NCI-H226 (cell line): ENCODE results near the gene RPP25.

Experiments
- DNase-seq: peaks from one replicate; pipeline ENCODE4 v3.0.0-alpha.2; 2015

The RPP25 gene, protein sequence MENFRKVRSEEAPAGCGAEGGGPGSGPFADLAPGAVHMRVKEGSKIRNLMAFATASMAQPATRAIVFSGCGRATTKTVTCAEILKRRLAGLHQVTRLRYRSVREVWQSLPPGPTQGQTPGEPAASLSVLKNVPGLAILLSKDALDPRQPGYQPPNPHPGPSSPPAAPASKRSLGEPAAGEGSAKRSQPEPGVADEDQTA

DNA sequence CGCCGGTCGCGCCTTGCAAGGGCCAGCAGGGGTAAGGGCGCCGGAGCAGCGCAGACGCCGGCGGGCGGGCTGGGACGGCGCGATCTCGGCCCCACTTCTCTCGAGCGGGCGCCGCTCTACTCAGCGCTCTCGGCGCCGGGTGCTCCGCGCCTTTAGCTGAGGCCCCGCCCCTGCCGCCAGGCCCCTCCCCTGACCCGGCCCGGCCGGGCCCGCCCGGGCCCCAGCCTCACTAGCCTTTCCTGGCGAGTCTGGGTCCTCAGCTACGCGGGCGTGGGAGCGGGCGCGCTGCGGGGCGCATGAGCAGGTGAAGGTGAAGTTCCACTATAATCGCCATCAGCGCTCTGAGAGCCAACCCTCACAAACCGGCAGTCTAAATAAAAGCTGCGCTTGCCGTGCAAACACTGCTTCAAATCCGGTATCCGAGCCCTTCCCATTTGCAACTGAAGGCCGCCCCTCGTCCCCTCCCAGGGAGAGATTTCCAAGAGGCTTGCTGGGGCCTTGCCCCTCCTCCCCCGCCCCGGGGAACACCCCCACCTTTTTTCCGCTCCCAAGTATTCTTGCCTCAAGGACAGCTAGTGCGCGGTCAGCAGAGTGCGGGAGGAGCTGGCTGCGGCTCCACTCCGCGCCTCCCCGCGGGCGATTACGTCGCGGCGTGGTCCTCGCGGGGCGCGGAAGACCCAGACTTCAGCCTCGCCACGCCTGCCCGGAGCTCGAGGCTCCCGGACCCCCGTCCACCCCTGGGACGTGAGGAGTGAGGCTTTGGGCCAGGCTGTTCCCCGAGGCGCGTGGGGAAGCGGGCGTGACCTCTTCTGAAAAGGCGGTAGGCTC, at the start of gene RPP25:
Gene RPP25 (minus strand): TSS at position 125 of the 828 bp plus-strand sequence. CDS start 189 bp downstream, outside the sequence.
- peak; percentile 76 for DNase-seq

DNA sequence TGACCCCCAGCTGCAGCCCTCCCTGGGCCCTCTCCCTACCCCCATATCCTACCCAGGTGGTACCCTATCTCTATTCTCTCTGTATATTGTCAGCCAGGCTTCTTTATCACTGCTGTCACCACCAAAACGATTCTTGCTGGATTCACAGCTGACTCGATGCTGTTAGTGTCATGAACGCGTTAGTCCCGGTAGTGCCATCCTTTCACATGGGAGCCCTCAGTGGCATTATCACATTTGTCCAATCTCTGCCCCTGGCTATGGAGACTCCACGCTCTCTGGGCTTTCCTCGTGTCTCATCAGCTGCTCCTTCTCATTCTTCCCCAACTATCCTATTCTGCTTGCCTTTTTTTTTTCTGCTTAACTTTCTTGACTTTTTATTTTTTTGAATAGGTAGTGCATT, 45.8 kb upstream of the RPP25 start:
- no peak for DNase-seq

DNA sequence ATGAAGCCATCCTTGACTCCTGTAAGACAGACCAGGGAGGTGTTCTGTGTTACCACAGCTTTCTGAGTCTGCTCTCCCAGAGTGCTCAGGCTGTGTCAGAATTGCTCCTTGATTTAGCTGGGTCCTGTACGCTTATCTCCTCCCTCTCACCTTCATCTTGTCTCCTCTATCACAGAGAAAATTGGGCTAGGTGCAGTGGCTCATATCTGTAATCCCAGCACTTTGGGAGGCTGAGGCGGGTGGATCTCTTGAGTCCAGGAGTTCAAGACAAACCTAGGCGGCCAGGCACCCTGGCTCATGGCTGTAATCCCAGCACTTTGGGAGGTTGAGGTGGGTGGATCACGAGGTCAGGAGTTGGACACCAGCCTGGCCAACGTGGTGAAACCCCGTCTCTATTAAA, 44.7 kb upstream of the RPP25 start:
- DNase-seq, result no peak

DNA sequence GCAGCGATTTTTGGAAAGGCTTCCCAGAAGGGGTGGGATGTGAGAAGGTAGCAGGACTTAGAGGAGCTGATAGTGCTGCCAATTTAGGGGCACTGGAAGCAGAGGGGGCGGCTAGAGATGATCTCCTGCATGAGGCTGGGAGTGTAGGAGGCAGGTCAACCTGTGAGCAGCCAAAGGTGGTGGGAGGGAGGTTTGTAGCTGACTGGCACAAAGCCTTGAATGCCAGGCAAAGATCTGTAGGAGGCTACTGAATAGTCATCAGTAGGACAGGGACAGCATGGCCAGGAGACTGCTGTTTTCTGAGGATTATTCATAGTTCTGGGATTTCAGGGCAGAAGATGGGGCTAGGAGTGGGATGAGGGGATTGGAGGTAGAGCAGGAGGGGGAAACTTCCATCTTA, 41.0 kb upstream of the RPP25 start:
- no peak for DNase-seq

DNA sequence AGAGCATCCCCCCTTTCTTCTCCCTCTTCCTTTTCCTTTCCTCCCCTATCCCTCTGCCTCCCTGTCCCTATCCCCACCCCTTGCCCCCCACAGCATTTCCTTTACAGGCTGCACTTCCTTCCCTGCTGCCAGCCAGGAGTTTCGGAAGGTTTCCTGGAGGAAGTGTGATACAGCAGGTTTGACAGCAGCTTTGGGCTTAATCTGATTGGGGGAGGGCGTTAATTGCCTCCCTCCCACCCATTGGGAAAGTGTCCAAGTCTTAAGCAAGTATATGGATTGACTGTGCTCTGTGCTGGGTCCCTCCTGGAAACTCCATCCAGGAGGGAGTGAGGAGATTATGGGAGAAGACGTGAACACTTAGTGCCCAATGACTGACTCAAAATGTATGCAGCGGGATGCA, 40.6 kb upstream of the RPP25 start:
- DNase-seq, result no peak

DNA sequence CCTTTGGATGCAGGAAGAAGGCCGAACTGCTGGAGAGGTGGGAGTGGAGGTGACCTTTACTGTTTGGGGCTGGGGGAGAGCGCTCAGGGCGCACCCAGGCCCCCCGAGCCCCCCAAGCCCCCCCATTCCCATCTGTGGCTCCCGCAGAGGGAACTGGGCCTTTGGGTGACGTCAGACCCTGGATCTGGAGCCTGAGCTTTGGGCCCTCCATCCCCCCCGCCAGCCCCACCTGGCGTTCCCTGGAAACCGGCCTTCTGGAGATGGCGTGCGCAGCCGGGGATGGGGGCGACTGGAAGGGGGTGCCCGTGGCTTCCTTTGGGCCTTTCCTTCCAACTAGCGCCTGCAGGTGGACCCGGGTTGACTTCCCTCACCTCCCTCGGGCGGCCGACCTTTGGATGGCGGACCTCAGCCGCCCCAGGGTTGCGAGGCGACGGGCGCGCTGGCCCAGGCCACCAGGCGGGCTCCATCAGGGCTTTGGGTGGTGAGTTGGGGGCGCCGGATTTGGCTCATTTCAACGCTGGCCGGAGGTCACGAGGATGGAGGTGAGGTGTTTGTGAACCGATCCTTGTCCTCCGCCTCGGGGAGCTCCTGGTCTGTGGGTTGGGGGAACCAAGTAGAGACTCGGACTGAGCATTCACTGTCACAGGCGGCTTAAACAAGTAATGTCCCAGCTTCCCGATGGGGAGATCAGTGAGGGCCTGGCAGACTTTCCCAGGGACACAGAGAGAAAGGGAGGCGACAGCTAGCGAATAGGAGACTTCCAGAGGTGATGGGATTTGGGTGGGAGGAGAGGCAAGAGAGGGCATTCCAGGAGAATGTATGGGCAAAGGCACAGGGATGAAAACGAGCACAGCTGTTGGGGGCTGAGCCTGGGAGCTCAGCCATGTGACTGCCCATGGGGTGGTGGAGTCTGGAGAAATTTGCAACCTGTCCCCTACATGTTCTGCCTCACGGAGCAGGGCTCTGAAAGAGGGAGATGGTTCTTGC, 39.5 kb upstream of the RPP25 start:
- no peak for DNase-seq

DNA sequence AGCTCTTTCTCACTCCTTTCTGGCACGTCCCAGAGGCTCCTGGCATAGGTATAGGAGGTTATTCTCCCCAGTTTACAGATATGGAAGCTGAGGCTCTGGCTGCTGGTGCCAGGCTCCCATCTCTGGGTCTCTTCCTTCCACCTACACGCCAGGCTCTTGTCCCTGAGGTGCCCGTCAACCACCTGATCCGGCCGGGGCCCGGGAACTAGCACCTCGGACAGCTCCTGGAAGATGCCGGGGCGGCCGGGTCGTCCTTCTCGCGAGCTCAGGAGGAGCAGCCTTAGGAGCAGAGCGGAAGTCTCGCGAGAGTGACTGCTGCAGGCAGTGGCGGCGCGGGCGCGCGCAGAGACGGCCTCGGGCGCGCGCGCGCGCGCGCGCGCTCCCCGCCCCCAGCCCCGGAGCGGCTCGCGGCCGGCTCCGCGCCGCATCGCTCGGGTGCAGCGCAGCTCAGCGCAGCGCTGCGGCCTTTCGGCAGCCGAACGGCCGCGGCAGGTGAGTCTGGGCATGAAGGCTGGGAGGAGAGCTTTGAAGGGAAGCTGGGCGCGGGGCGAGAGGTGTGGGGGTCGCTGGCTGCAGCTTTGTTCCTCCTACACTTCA, 38.7 kb upstream of the RPP25 start, which contains the start of gene SCAMP5:
Gene SCAMP5 (plus strand): TSS at position 382 of the 597 bp plus-strand sequence. CDS start 16,277 bp downstream, outside the sequence.
- DNase-seq, result peak; percentile 94

DNA sequence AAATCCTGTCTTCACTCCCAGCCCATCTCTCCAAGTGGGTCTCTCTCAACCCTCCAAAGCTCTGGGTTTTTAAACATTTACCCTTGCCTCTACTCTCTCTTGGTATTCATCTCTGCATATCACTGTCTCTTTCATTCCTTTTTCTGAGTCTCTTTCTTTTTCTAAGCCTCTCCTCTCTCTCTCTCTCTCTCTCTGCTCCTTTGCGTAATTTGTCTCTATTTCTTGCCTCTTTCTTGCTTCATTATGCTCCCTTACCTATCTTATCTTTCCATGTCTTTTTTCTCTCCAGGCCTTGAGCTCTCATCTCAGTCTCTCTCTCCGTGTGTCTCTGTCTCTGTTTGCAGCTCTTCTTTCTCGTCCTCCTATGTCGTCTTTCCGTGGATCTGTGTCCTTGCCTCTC, 38.1 kb upstream of the RPP25 start:
- DNase-seq, result no peak

DNA sequence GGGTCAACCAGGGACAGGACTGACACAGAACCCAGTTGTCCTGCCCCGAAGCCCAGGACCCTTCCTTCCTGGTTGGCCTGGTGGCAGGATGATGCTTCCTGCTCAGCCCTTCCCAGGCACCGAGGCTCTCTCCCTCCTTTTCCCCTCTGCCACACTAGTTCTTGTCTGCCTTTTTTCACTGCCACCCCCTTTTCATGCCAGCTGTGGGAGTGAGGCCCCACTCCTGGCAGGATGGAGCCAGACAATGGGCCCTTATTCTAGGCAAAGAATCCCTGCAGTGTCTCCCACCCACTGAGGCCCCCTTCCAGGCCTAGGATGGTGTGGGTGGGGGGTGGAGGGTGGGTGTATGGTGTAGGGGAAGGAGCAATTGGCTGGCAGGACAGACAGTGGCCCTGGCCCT, 37.7 kb upstream of the RPP25 start:
- no peak for DNase-seq

DNA sequence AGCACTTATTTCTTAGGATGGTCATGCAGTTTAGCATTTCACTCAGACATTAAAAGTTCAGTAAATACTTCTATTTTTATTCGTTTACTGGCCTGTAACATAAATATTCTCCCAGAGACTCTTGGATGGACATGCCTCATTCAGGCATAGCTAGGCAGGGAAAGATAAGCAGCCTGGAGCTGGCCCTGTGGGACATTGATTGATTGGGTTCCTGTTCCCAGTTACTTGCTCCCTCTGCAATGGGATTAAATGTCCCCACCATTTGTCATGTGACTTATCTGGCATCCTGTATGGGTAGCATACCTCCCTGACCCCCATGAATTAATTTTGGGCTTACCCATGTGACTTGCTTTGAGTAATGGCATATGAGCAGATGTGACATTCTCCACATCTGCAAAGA, 36.0 kb upstream of the RPP25 start:
- DNase-seq, result no peak

DNA sequence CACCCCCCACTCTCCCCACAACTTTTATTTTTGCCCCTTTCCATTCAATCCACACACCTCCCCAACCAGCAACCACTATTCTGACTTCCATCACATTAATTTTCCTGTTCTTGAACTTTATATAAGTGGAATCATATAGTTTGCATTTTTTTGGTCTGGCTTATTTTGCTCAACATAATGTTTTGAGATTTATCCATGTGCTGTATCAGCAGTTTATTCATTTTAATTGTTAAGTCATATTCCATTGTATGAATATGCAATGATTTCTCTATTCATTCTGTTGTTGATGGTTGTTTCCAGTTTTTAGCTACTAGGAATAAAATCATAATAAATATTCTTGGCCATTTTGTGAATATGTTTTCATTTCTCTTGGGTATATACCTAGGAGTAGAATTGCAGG, 33.0 kb upstream of the RPP25 start:
- DNase-seq, result no peak

DNA sequence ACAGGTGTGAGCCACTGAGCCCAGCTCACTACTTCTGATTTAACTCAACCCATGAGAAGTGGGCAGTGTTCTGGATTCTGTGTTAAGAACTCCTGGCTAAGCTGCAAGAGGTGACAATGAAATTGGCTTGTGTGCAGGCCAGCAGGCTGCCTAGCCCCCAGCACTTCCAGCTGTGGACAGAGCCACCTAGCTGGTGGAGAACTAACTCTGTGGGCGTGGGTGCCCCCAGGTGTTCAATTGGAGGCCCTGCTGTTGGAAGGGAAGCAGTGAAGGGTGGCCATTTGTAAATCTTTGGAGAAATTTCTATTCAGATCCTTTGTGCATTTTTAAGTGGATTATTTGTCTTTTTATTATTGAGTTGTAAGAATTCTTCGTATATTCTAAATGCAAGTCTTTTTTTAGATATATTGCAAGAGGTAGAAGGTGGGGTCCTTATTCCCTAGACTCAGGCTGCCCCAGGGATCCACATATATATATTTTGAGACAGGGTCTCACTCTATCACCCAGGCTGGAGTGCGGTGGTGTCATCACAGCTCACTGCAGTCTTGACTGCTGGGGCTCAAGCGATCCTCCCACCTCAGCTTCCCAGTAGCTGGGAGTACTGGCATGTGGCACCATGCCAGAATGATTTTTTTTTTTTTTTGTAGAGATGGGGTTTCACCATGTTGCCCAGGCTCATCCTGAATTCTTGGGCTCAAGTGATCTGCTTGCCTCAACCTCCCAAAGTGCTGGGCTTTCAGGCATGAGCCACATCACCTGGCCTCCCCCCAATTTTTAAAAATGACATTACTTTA, 31.6 kb upstream of the RPP25 start:
- DNase-seq, result peak; percentile 62

DNA sequence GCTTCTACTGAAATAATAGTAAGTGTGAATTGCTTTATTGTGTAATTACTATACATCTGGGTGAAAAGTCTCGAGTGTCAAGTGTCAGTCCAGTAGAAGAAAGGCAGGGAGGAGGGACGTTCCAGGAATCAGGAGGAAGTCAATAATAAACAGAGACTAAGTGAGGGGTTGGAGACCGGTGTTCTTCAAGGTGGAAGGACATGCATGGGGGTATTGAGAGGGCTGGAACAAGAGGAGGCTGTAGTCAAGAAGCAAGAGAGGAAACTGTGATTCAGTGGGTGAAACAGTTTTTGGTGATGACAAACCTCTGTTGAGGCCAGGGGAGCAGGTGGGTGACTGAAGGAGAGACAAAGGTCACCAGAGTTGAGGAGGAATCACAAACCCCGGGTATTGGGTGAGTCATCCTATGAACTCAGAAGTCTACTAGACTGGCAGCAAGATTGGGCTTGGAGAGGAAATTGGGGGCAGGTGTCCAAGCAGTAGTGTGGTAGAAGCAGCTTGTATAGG, 27.2 kb upstream of the RPP25 start:
- no peak for DNase-seq

DNA sequence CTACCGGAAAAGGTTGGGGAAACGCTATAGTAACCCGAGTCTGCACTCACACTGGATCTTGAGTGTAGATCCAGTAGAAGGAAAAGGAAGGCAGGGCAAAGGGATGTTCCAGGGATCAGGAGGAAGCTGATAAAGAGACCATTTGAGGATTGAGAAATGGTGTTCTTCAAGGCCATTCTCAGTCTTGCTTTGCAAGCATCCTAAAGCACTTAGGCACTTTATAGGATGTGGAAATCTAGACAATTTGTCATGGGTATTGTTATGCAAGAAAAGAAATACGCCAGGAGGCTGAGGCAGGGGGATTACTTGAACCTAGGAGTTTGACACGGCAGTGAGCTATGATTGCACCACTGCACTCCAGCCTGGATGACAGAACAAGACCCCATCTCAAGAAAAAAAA, 25.6 kb upstream of the RPP25 start:
- no peak for DNase-seq

DNA sequence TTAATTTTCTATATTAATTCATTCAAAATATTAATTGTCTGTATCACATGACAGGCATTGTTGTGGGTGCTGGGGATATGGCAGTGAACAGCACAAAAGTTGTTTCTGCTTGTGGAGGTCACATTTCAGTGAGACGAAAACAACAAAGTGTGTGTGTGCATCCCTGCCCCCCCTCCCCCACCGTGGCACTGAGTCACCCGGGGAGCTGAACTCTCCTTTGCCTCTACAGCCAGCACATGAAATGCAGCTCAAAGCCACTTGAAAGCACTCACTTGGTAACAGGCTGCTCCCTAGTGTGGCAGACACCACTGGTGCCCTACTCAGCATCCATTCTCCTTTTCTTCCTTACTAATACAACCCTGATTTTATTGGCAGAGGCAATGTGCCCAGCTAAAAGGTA, 21.9 kb upstream of the RPP25 start:
- DNase-seq, result no peak

DNA sequence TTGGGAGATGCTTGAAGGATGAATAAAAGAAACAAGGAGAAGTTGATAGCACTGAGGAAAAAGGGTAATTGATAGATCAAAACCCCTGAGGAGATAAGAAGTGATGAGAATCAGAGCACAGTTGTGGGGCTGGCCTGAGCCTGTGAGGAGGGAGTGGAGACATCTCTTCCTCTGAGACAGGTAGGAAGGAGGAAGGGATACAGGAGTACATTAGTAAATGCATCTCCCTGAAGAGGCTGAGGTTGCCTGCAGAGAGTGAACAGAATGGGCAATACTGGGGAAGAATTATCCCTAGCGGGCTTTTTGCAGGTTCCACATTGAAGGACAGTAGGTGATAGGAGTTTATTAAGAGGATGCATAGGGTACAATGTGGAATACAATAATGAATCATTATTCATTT, 21.5 kb upstream of the RPP25 start:
- no peak for DNase-seq

DNA sequence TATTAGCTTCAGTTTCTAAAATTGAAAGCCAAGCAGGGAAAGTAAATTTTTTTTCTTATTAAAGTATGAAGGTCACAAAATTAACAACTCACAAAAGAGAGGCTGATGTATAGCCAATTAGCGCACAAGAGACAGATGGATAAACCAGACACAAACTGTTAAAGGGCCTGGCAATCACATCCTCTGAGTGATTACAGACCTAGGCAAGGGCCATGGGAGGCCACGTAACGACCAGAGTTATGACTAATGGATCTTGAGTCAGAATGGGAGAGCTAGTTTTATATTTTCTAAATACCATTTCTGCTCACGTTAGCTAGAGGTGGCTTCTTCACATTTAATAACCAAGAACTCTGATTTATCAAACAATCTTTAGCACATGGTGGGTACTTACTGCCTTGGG, 21.0 kb upstream of the RPP25 start:
- DNase-seq, result no peak

DNA sequence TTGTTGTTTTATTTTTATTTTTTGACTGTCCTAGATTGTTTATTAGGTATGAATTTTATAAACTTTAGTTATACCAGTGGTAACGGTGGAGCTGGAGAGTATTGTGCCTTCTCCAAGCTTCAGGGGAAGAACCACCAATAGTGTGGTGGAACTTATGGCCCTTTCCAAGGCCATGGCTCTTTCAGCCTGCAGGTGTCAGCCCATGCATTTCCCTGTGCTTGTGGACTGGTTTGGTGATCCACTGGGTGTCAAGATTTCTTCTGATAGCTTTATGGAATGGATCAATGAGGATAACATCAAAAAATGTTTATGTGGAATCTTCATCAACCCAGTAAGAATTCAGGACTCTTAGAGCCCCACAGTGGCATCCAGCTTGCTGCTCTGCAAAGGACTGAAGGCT, 19.6 kb upstream of the RPP25 start:
- no peak for DNase-seq

DNA sequence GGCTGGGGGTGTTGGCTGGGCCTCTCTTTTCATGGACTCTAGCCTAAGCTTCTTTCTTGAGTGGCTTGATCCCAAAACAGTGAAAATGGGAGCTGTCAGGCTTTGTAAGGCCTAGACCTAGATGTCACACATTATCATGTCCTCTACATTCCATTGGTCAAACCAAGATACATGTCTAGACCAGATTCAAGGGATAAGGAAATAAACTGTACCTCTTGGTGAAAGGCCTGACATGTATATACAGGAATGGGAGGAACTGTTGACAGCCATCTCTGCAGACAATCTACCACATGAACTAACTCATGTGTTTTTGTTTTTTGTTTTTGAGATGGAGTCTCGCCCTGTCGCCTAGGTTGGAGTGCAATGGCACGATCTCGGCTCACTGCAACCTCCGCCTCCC, 11.1 kb upstream of the RPP25 start:
- no peak for DNase-seq

DNA sequence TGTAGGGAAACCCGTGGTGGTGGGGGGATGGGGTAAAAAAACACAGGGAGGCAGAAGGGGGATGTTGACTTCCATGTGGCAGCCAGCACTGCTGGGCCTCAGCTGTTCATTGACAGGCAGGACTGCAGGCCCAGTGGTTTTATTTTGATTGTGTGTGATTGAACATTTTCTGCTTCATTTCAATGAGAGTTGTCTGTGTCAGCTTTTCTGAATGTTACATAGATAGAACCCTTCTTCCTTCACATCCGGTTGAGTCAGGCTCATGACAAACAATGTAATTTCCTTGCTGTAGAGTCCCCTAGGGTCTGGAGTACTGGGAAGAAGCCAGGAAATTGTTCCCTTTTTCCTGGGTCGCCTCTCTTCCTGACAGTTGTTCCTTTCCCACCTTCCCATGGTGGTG, 8.2 kb upstream of the RPP25 start:
- DNase-seq, result no peak

DNA sequence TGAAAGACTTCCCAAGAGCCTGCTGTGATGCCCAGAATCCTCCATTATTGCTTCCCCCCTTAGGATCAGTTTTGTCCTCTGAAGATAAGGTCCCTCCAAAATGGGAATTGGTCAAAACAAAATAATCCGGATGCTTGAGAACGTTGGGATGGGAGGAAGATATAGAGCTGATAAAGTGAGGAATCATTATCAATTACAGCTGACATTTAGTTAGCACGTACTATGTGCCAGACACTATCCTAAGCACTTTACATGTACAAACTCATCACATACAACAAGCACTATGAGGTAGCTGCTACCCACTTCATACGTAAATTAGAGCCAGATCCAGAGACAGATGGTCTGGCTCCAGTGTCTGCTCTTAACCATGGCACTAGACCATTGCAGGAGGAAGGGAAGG, 6.6 kb upstream of the RPP25 start:
- no peak for DNase-seq

DNA sequence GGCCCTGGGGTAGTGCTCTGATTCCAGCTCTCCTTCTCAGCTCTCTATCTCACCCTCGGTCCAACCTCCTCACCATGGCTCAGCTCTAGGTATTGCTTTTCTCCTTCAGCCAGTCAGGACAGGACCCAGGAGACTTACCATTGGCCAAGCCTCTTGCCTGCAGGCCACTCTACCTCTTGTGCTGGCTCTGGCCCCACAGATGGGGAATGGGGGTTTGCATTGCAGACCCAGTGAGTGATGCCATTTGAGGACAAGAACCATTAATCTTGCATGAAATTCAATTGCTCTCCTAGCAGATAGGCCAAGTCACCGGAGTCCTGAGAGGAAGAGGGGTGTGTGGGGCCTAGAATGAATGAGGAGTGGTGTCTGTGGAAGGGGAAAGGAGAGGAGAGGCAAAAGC, 6.1 kb upstream of the RPP25 start:
- no peak for DNase-seq
